Limb (tissue), 2 donors: ENCODE data around the gene FLNA.
"Not testable (repeated sequence)": the region's sequence is repeated elsewhere in the genome, so short reads cannot be mapped to it uniquely, and the experiment has no call there.

ENCODE experiments used
- DNase-seq, 2 donors: peaks; one replicate each; pipeline ENCODE4 v3.0.0-alpha.2; 2016; ENCODE audit errors: extremely low spot score in 2 of 2

The FLNA gene

GRCh38 chrX:154358829-154359228 is 15.6 kb downstream of the FLNA start:
- DNase-seq, result no peak

- DNase-seq, result no peak
Observed at GRCh38 chrX:154358011-154358410, 16.4 kb downstream of the FLNA start.

DNA sequence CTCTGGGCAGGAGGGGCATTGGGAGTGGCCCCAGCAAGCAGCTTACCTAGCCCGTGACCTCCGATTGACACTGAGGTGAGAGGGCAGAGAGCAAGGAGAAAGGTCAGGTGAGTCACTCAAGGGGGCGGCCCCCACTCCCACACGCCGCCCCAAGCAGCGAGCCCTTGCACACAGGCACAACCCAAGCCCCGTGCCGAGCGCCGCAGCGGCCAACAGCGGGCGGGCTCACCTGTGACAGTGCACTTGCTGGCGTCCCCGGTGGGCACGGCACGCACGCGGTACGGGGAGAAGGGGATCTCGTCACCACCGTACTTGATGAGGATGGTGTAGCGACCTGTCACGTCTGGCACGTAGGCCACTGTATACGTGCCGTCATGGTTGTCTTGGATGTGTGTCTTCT is 17.2 kb downstream of the FLNA start:
- DNase-seq, result no peak

DNA sequence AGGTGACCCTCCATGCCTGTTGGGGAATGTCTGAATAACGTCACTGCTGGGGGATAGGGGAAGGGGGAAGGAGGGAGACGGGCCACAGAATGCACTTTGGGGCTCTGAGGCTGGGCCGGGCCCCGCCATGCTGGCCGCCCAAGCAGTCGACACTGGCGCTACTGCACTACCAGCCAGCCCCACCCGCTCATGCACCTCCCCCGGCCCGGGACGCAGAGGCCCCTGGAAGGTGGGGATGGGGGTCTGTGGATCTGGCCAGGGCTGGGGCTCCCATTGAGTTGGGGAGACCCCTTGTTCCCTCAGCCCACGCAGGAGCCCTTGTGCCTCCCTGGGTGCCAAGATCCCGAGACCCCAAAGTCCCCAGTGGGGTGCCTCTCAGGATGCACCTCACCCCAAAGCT is 17.8 kb downstream of the FLNA start:
- no peak for DNase-seq

- no peak for DNase-seq
Observed at GRCh38 chrX:154355776-154356140, 18.7 kb downstream of the FLNA start.

DNA sequence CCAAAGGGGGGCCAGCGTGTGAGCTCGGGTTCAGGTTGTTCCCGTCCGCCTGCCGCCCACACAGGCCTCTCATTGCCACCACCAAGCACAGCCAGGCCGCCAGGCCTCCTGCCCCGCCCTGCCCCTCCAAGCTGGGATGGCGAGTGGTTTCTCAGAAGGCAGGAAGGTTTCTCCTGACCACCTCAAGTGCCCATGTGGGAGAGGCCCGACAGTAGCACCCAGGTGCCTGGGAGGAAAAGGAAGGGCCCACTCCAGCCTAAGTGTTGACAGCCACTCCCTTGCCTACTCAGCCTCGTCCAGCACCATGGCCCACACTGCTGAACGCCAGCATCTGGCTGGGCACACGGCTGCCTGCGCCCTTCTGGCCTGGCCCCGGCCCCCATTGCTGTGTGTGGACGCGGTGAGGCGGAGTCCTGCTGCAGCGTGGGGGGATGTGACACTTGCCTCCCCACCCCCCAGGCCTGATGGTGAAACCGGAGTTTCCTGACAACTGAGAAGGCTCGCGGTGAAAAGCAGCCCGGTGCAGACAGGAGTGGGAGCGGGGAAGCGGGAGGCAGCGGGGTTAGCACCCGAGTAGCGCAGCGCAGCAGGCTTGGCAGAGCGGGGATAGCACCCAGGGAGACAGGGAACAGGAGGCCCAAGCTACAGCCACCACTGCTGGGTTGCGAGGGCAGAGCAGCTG is 19.2 kb downstream of the FLNA start:
- no peak for DNase-seq

GRCh38 chrX:154354516-154354915 is 19.9 kb downstream of the FLNA start:
- DNase-seq, result no peak

- no peak for DNase-seq
Observed at GRCh38 chrX:154354013-154354412, 20.4 kb downstream of the FLNA start.

DNA sequence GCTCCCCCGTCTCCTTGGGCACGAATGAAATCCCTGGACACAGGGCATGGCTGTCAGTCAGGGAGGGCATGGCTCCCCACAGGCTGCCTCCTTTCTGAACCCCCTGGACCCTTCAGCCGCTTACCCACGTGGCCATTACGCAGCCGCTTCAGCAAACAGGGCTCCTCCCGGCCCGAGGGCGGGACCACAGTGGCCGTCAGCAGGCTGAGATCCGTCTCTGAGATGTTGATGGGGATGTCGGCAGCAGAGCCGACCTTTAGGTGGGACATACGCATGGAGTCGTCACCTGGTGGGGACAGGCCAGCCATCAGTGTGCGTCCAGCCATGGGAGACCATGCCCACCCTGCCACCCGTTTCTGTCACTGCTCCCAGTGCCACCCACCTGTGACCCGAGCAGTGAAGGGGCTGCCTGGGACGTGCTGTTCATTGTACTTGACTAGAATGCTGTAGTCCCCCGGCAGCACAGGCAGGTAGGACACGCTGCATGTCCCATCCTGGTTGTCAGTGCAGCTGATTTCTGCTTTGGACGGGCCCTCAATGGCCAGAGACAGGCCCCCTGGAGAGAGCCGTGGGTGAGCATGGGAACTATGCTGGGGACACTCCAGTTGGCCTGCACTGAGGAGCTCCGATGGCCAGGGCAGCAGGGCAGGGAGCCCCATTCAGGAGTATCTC is 21.1 kb downstream of the FLNA start:
- no peak for DNase-seq

GRCh38 chrX:154352466-154352865 is 22.0 kb downstream of the FLNA start:
- no peak for DNase-seq

DNA sequence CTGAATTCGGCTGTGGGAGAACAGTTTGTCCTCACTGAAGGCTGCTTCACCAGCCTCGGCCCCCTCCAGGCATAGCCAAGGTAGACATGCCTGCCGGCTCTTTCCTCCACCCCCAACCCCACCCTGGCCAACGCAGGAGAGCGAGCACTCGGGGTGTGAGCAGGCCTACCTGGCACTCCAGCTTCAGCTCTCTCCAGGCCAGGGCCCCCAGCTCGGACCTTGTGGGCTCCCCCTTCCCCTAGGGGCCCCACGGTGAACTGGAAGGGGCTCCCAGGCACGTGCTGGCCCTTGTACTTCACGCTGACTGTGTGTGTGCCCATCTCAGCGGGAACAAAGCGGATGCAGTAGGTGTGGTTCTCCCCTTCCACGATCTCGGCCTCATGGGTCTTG is 22.4 kb downstream of the FLNA start:
- no peak for DNase-seq

DNA sequence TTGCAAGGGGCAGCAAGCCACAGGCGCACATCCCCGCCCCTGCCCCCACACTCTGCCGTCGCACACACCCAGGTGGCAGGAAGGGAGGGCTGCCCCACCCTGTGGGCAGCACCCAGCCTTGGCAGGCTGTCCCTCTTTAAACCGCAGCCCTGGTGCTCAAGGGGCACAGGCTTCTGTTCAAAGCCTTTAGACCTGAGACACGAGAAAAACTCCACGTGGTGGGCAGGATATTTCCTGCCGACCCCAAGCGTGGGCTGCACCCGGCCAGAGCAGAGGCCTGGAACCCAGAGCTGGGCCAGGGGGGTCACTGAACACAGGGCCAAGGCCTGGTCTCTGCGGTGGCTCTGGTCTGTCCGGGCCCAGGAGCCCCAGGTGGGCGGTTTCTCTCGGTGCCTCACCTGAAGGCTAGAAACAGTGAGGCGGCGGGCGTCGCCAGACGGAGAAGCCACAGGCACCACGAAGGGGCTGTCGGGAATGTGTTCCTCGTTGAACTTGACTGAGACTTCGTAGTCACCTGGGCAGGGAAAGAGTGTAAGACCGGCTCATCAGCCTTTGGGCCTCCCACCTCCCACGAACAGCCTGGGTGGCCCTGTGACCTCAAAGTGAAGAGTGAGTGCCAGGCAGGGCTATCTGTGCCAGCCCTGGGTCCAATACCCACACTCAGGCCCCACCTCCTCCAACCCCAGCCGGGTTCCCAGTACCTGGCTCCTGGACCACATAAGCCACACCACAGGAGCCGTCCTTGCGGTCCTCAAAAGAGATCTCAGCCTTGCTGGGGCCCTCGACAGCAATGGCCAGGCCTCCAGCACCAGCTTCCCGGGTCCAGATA is 23.0 kb downstream of the FLNA start:
- no peak for DNase-seq

DNA sequence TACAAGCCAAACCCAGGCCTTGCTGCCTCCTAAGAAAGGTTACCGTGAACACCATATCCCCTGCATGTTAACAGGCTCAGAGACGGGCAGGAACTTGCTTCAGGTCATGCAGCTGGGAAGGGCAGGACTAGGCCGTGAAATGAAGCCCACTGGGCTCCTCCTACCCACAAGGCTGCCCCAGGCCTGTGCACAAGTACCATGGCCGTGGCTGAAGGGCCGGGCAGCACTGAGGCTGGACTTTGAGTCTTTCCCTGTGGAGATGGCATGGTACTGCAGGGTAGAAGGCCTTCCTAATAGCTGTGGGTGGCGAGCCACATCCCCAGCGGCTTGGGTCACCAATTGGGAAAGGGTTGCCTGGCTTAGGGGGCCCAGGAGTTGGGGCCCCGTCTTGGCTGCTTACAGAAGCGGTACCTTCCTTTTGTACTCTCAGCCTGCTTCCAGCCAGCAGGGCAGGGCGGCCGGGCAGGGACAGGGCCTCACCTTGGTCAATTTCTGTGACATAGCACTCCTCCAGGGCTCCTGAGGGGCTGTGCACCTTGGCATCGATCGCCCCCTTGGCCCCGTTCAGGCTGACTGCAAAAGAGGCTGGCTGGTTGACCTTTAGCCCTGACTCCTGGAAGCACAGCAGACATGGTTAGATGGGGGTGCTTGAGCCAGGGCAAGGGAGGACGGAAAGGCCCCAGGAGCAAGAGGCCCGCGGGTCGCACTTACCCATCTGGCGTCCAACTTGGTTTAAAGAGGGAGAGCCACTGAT is 23.8 kb downstream of the FLNA start:
- DNase-seq, result no peak

DNA sequence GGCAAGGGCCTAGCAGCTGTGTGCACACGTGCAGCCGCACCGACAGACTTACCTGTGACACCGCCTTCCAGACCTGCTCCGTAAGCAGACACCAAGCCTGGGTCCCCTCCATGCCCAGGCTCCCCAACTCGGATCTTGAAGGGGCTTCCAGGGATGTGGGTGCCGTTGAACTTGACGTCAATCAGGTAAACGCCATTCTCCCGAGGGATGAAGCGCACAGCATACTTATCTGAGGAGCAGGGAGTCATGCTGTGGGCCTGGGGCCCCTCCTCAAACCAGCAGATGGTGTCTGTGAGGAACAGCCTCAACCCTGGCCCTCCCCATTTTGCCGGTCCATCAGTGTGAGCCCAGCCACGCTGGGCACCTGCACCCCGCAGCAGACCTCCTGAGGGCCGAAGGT is 24.5 kb downstream of the FLNA start:
- no peak for DNase-seq

DNA sequence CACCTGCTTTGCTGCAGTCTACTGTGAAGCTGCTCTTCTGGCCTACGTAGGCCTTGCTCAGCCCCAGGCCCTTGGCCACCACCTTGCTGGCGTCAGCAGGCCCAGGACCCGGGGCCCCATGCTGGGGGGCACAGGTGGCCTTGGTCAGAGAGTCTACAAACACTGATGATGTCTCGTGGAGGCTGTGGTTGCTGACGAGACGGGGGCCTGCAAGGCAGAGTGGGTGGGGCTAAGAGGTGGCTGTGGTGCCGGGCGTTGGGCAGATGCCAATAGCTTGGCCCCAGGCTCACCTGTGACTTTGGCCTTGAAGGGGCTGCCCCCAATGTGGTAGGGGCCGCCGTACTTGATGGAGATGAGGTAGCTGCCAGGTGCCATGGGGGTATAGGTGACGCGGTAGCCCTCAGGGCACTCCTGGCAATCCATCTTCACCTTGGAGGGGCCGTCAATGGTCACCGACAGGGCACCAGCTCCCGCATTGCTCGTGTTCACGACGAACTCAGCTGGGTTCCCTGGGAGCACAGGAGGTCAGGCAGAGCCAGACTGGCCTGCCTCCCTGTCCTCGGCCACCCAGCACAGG is 25.0 kb downstream of the FLNA start:
- no peak for DNase-seq

DNA sequence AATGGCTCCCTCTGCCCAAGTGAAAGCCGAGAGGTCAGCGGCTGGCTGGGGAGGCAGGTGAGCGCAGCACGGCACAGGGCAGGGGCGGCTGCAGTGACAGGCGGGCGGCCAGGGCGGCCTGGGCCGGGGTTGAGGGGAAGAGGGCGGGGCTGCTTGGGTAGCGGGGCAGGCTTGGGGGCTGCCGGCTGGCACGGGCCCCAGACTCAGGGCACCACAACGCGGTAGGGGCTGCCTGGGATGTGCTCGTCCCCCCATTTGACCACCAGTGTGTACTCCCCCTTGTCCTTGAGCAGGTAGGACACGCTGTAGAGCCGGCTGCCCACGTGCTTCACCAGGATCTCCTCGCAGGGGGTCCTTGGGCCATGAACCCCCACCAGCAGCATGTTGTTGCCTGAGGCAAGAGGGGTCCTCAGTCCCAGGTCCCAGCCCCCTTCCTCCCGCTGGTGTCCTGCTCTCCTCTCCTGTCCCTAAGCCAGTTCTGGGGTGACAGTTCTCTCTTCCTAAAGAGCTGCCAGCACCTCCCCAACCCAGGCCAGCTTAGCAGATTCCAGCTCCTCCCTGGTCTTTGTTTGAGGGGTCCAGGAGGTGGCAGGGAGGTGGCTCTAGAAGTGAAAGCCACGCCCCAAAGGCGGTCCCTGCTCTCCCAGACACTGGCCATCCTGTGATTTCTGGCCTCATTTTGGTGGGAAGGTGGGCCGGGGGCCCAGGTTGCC is 25.6 kb downstream of the FLNA start:
- no peak for DNase-seq

- no peak for DNase-seq
Observed at GRCh38 chrX:154348114-154348531, 26.3 kb downstream of the FLNA start.

DNA sequence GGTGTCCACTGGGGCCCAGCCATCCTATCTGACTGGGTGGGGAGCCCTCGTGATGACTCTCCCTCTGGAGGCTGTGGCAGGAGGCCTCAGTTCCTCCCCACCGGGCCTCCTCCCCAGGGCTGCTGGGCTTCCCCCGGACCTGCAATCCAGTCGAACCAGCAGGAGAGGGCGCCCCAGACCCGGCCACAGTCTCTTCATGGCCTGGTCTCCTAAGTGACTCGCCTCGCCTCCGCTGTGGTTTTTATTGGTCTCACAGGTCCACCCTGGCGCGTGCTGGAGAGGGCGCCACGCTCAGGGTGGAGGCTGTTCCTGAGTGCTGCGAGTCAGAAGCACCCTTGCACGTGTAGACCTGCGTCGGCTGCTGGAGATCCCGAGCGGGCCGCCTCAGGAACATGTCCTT is 30.8 kb downstream of the FLNA start:
- not testable (repeated sequence) for DNase-seq

DNA sequence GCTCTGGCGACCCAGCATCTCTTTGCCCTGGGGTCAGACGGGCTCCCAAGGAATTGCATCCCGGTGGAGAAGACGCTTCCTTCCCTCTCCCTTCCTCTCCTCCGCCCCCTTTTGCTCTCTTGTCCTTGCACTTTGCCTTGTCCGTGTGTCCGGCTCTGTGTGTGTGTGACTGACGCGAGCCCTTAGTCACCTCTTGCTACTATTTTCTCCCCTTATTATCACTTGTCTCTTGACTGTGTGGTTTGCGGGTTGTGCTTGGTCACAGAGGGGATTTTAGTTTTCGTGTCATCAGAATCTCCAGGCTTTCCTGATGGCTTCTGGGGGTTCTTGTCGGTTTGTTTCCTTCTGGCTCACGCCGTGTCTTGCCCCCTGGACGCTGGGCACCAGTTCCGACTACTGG is 31.4 kb downstream of the FLNA start:
- DNase-seq, result not testable (repeated sequence)

- DNase-seq, result not testable (repeated sequence)
Observed at GRCh38 chrX:154341399-154342298, 32.8 kb downstream of the FLNA start.
